ENCODE measurements around the gene CAPN8.

CAPN8 gene

GRCh38 chr1:223683586-223684487 is 18.3 kb upstream of the CAPN8 start:
- TF ChIP-seq ZFX (IDR thresholded peaks at IDR 0.05) (no peak), CTCF (conservative IDR thresholded peaks at IDR 0.05) (peak; percentile 79)

GRCh38 chr1:223682502-223682901 is 17.0 kb upstream of the CAPN8 start:
- no peak overlapping the region for H3K27ac ChIP-seq
- TF ChIP-seq CTCF (conservative IDR thresholded peaks at IDR 0.05) (no peak), ZFX (IDR thresholded peaks at IDR 0.05) (no peak)

More at GRCh38 chr1:223683586-223684487, 18.3 kb upstream of the CAPN8 start:
- no peak overlapping the region for H3K27ac ChIP-seq

- H3K27ac ChIP-seq = no peak overlapping the region
- no peak for TF ChIP-seq CTCF (conservative IDR thresholded peaks at IDR 0.05)
- no peak for TF ChIP-seq ZFX (IDR thresholded peaks at IDR 0.05)
These were observed 14.7 kb upstream of the CAPN8 start for GRCh38 chr1:223680188-223680587.

GRCh38 chr1:223678841-223679240 is 13.3 kb upstream of the CAPN8 start:
- no peak overlapping the region for H3K27ac ChIP-seq
- TF ChIP-seq ZFX (IDR thresholded peaks at IDR 0.05) = no peak
- TF ChIP-seq CTCF (conservative IDR thresholded peaks at IDR 0.05) = no peak

GRCh38 chr1:223674119-223674890 is 8.8 kb upstream of the CAPN8 start:
- H3K27ac ChIP-seq = no peak overlapping the region
- no peak for TF ChIP-seq CTCF (conservative IDR thresholded peaks at IDR 0.05)
- no peak for TF ChIP-seq ZFX (IDR thresholded peaks at IDR 0.05)

GRCh38 chr1:223670458-223671159 is 5.1 kb upstream of the CAPN8 start:
- no peak overlapping the region for H3K27ac ChIP-seq
- no peak for TF ChIP-seq ZFX (IDR thresholded peaks at IDR 0.05)
- TF ChIP-seq CTCF (conservative IDR thresholded peaks at IDR 0.05) = peak; percentile 68

All from C4-2B (cell line).